Non-pigmented ciliary epithelial cell (primary cell): ENCODE results near the gene PHLPP2.
"Not testable (repeated sequence)": the region's sequence is repeated elsewhere in the genome, so short reads cannot be mapped to it uniquely, and the experiment has no call there.

ENCODE experiments used
- DNase-seq: peaks from one replicate; pipeline ENCODE4 v3.0.0-alpha.2; 2010; ENCODE audit warnings: low read depth

Gene PHLPP2

DNA sequence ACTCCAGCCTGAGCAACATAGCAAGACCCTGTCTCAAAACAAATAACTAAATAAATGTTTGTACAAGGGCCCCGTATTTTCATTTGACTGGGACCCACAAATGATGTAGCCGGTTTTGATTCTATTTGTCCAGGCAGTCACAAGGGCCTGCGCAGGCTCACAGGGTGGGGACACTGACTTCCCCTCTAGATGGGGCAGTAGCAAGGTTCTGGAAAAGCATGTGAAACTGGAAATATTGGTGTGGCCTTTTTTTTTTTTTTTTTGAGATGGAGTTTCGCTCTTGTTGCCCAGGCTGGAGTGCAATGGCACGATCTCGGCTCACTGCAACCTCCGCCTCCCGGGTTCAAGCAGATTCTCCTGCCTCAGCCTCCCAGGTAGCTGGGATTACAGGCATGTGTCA, 109.5 kb downstream of the PHLPP2 start:
- not testable (repeated sequence) for DNase-seq

DNA sequence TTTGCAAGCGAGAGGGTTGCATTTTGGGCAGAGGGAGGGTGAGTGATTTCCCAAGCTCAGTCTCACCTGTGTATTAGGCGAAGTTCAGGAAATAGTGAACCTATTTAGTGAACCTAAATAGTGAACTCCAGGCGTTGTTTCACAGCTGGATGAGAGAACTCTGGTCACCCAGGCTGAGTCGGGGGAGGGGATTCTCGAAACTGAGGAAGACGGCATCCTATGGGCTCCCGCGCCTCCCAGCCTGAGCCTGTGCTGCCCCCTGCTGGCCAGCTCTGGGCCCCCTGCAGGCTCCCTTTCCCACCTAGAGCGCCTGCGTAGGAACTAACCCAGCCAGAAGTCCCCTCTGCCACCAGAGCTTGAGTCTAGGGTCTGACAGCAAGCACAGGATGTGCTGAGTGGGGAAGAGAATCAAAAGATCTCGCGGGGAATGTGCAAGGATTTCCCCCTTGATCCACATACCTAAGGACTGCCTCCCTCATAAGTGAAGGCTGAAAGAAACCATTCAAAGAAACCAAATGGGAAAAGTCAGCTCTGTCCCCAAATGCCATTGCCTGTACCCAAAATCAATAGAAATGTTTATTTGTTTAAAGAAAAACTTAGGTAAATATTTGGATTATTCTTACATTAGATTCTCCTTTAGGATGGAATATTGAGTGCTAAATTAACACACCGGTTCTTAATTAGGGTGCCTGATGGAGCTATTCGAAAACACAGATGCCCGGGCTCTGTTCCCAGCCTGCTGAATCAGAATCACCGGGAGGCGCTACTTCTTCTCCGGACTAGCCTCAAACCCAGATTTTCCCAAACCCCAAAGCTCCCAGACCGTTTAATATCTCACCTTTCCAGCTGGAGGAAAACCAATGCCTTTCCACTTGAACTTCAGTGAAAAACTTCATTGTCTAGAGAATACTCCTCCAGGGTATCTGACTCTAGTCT, 113.3 kb downstream of the PHLPP2 start:
- no peak for DNase-seq

DNA sequence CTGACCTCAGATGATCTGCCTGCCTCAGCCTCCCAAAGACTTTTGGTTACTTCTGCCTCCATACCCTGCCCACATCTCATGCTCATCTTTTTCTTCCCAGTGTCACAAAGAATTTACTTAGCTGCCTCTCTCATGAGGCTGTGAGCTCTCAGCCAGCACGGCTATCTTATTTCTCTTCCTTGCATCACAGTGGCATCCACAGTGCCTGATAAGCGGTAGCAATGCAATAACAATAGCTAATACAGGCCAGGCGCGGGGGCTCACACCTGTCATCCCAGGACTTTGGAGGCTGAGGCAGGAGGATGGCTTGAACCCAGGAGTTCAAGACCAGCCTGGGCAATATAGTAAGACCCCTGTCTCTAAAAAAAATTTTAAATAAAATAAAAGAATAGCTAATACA, 114.1 kb downstream of the PHLPP2 start:
- DNase-seq, result no peak

DNA sequence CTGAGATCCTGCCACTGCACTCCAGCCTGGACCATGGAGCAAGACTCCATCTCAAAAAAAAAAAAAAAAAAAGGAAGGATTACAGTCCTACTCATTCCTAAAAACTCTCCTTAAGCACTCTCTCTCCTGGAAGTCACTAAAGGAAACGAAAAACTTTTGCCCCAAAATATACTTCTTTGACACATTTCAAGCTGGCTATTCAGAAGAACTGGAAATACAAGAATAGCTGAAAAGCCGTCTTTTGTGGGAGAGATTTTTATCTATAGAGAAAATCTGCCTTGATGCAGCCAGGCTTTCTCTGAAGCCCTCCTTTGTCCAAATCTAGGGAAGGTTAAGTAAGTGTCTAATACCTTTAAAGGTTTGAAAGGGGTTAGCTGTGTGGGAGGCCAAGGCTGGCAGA, 115.4 kb downstream of the PHLPP2 start:
- no peak for DNase-seq

GRCh38 chr16:71600822-71601221, 123.7 kb downstream of the PHLPP2 start:
- no peak for DNase-seq

GRCh38 chr16:71598426-71598825, 126.1 kb downstream of the PHLPP2 start:
- not testable (repeated sequence) for DNase-seq

- DNase-seq, result not testable (repeated sequence)
These were observed 129.1 kb downstream of the PHLPP2 start for GRCh38 chr16:71595340-71595826.
